ENCODE results near the gene ZGPAT.

The ZGPAT gene

DNA sequence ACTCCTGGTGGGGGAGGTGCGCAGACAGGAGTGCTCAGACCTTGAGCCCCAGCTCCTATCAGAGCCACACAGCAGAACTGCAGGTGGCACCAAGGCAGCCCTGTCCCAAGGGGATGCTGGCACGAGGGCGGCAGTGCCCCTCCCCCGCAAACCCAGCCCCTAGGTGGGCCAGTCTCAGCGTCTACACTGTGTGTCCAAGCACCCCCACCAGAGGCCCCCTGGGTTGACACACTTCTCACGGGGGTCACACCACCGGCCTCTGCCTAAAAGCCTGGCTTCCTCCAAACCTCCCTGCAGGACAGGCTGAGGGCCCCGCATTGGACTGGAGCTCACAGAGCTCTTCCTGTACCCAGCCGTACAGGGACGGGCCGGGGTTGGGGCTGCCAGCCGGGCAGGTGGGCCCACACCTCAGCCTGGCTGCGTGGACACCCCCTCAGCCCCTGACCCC lies 39.8 kb downstream of the ZGPAT start:
- no peak for DNase-seq

DNA sequence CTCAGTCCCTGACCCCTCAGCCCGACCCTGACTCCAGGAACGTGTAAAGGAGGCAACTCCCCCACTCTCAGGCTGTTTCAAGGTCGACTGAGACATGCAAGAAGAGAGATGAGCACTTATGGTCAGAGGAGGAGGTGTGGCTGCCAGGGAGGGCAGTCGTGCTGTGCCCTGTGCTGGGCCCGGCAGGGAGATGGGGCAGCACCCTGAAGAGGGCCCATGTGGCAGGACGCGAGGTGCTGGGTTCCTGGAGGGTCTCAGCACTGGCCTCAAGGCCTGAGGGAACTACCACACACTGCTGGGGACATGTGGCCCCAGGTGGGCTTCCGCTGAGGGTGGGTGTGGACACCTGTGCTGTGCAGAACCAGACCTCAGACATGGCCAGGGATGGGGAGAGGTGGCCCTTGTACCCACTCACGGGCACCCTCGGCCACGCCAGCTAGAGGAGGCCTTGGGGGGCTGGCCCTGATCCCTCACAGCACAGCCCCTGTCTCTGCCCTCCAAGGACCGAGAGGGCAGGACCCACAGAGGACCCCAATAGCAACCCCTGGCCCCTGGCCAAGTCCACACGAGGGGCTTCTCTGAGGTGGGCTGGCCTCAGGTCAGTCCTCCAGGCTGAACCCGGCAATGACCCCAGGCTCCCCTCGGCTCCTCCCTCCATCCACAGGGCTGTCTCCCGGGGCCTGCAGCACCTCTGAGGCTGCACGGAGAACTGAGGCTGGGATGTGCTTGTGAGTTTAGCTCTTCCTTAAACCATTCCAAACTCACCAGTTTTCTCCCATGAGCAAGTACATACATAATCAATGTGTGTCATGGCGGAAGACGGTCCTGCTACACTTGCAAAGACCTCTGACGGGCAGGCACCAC lies 40.5 kb downstream of the ZGPAT start:
- DNase-seq: no peak

DNA sequence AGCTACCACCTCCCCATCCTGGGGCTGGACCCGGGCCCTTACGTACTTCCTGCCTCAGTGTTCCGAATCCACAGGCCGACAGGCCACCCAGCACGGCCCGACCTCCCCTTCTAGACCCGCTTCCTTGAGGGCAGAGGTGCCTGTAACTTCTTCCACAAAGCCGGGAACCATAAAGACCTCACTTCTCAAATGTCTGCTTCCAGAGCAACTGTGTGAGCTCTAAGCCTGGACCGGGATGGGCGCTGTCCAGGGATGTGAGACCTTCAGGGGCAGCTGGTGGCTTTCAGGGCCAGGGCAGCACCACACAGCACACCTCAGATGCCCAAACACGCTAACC lies 41.1 kb downstream of the ZGPAT start:
- DNase-seq: no peak

DNA sequence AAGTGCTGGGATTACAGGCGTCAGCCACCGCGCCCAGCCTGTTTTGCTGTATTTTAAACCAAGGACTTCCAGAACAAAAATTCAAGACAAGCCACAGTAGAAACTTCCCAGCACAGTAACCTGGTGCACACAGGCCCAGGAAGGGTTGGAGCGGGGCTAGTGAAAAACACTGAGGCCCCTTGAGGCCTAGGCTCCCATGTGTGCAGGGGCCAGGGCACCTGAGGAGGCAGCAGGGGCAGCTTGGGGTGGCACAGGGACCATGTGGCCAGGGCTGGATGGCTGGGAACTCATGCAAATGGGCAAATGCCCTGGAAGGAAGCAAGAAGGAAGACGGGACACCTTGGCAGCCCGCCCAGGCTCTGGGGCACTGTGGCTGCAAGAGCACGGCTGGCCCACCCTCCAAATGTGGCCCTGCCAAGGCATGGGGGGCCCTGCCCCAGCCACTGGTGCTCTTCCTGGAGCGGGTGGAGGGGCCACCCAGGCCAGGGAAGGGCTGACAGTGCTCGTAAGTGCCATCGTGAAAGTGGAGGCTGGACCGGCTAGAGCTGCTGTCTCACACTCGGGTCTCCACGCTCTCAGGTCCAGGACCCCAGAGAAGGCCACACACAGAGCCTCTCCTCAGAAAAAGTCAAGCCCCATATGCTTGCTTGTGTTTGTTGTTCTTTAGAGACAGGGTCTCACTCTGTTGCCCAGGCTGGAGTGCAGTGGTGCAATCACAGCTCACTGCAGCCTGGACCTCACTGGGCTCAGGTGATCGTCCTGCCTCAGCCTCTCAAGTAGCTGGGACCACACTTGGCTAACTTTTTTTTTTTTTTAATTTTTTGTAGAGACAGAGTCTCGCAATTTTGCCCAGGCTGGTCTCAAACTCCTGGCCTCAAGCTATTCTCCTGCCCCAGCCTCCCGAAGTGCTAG lies 42.0 kb downstream of the ZGPAT start:
- no peak for DNase-seq

DNA sequence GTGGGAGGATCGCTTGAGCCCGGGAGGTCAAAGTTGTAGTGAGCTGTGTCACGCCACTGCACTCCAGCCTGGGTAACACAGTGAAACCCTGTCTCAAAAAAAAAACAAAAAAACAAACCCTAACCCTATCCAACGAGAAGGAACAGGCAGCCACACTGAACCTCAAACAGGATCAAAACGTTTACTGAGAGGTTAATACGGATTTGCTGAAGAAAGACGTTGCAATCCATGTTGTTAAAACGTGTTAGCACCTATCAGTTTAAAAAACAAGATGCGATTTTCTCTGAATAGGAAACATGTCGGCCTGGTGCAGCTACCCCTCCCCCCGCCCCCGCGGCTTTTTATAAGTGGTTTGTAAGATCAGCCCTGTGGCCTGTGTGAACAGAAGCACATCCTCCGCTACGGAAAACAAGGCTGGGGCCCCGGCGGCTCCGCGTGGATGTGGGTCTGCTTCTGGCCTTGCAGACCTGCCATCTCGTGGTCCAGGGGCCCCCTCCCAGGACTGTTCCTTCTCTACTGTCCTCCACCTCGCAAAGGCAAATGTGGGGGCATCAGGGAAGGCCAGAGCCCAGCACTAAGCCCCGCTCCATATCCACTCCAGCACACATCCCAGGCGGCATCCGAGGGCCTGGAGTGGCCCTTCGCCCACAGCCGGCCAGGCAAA lies 43.1 kb downstream of the ZGPAT start:
- DNase-seq: no peak

DNA sequence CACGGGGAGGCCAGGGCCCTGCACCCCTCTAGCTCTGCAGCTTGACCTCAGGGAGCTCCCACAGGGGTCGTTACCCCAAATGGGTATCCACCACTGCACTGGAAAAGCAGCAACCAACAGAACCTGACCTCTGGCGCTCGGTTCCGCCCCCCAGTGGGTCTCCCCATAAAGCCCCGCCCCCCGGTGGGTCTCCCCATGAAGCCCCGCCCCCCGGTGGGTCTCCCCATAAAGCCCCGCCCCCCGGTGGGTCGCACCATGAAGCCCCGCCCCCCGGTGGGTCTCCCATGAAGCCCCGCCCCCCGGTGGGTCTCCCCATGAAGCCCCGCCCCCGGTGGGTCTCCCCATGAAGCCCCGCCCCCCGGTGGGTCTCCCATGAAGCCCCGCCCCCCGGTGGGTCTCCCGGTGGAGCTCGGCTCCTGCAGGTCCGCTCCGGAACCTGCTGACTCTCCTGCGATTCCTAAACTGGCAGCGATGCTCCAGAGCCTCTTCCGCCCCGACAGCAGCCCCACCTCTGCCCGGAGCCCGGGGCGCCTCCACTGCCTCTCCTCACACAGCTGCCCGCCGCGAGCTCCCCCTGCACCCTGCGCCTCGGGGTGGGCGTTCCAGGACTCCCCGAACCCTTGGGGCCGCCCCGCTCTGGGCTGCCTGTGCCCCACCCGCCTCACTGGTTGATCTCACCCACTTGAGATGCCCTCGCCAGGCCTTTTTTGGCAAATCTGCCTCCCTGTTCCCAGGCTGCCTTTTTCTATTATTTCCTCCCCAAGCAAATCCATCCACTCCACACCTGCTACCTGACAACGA lies 43.8 kb downstream of the ZGPAT start:
- DNase-seq: no peak

DNA sequence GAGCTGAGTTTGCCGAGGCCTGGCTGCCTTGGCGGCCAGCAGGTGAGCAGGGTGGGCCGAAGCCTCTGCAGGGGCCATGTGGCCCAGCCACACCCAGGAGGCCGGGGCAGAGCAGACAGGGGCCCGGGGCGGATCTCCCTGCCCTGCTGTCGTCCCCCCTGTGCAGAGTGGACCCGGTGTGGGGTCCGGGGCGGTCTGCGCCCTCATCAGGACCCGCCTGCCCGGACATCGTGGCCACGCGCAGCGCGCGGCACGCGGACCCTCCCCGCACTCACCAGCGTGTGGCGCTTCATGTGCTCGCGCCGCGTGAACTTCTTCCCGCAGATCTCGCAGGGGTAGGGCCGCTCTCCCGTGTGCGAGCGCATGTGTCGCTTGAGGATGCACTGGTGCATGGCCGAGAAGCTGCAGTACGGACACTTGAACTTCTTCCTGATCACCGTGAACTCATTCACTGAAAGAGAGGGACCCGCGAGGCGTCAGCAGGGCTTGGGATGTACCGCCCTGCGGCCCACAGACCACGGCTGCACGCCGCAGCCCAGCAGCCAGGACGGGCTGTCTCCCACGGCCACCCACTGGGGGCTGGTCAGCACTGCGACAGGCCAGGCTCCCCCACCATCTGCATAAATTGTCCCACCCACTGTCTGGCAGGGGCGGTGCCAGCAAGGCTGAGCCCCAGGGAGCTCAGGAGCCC lies 44.7 kb downstream of the ZGPAT start:
- DNase-seq: no peak

DNA sequence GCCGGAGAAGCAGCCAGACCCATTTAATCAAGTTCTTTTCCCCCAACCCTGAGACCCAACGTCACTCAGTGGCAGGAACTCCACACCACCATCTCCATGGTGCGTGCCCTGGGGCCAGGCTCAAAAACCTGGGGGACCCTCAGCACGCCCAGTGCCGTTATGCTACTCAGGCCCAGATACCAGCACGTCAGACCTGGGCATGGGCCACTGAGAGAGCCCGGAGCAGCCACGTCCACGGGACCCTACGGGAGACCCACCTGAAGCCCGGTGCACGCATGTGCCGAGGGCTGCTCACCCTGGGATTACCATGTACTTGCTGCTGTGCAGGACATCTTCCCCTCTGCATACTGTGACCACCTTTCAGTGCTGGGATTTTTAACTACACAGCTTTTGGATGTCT lies 45.5 kb downstream of the ZGPAT start:
- DNase-seq: no peak

DNA sequence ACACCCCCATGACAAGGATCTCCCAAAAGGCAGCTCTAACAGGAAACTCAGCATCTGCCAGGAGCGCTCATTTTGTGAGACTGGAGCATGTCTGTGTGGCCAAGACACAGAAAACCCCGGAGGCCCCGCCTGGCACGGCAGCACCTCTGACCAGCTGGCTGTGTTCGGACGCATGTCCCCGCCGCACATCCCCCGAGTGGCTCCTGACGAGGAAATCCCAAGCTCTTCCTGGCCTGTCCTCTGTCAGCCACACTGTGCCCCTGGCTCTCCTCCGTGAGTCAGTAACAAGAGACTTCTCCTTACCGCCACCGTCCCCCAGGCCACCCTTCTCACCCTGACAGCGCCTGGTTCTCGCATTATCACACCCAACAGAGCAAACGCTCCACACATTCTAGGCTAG lies 46.2 kb downstream of the ZGPAT start:
- DNase-seq: no peak

DNA sequence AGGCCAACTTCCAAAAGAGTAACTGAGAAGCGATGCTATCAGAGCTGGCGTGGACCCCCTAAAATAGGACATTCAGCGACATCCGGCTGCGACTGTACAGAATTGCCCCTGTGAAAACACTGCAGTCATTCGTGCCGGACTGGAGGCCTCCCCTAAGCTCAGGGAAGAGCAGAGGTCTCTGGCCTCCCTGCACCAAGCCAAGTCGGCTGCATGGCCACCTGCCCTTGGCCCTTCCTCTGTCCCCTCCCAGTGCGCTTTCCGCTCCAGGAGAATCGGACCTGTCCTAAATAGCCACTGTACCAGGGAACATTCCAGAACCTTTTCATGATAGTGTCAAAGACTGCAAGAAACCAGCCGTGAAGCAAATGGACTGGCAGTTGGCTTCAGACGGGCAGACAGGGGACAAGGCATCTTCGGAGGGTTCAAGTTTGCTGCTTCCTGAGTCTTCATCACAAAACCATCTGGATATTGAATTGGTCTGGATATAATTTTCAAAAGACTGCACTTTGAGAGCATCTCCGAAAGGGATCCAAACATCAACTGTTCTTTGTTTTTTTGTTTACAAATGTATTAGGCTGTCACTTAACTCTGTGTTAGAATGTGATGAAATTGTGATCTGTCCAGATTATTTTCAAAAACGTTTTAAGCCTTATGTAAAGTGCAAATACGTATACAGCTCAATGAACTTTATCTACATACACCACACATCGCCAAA lies 48.3 kb downstream of the ZGPAT start:
- no peak for DNase-seq

DNA sequence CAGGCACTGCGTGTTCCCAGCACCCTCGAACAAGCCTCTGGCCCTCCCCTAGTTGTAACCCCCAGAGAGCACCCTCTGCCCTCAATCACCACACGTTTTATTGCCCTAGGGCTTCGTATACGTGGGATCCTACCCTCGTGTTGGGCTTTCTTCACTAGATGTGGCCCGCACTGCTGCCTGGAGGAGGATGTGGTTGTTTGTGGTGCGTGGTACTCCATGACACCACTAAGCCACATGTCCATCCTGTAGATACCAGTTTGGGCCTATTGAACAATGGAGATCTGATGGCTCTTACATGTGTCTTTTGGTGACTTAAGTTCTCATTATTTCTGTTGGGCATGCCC lies 48.8 kb downstream of the ZGPAT start:
- no peak for DNase-seq

DNA sequence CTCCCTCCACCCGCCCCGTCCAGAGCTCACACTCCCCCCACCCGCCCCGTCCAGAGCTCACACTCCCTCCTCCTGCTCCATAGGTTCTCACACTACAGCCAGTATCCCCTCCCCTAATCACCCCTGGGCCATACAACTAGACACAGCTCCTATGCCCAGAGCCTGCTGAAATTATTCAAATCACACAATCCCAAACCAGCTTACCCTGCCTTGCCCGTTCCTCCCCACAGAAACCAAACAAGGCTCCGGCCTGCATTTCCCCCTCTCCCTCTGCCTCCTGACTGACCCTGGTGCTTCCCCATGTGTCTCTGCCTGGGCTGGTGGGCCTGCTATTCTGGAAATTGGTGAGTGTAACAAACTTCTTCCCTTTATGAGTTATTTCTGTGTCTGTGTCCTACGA lies 50.3 kb downstream of the ZGPAT start:
- DNase-seq: no peak

DNA sequence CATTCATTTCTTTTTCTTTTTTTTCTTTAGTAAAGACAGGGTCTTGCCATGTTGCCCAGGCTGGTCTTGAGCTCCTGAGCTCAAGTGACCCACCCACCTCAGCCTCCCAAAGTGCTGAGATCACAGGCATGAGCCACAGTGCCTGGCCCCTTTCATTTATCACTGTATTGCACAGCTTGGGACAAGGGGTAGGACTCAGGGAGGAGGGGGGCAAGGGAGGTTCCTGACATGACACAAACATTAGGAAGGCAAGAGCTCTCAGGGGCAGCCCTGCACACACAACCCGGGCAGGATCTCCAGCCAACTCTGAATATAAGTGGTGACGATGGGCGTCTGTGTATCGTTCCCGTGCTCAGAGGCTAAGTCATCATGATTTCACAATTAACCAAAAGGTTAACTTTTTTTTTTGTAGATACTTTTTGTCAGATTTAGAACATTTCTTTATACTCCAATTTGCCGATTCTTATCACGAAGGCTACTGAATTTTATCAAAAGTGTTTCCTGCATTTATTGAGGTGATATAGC lies 51.6 kb downstream of the ZGPAT start:
- no peak for DNase-seq

DNA sequence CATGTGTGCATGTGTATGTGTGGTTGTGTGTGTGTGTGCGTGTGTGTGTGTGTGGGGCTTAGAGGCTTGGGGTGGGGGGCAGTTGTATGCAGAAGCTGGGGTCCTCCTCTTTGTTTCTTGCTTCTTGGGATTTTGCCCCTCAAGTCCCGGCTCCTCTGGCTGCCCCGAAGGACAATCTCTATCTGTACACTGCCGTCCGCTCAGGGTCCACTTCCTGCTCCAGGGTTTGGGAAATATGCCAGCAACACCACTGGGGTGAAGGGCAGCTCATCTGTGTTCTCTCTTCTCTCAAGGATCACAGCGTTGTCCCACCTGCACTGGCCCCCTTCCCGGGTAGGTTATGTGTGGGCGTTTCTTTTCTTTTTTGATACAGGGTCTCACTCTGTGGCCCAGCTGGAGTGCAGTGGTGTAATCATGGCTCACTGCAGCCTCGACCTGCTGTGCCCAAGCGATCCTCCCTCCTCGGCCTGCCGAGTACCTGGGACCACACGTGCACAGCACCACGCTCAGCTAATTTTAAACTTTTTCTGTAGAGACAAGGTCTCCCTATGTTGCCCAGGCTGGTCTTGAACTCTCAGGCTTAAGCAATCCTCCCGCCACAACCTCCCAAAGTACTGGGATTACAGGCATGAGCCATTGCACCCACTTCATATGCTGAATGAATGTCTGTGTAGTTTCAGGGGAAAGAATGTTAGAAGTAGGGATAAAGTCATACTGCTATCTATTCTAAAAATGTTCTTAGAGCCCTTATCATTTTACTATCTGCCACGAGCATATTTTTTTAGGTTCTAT lies 57.4 kb downstream of the ZGPAT start:
- no peak for DNase-seq

DNA sequence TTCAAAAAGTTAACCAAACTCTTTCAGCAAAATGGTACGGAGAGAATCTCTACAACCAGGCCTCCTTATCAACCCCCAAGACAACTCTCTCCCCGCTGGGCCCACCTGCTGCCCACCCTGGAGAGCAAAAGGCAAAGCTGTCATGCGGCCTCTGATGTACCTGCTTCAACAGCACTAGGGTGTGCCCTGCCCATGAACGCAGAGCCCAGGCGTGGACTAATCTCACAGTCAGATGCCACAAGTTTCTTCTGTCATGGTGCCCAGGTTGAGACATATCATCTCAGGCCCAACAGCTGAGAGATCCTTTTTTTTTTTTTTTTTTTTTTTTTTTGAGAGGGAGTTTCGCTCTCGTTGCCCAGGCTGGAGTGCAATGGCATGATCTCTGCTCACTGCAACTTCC lies 58.1 kb downstream of the ZGPAT start:
- DNase-seq: no peak

DNA sequence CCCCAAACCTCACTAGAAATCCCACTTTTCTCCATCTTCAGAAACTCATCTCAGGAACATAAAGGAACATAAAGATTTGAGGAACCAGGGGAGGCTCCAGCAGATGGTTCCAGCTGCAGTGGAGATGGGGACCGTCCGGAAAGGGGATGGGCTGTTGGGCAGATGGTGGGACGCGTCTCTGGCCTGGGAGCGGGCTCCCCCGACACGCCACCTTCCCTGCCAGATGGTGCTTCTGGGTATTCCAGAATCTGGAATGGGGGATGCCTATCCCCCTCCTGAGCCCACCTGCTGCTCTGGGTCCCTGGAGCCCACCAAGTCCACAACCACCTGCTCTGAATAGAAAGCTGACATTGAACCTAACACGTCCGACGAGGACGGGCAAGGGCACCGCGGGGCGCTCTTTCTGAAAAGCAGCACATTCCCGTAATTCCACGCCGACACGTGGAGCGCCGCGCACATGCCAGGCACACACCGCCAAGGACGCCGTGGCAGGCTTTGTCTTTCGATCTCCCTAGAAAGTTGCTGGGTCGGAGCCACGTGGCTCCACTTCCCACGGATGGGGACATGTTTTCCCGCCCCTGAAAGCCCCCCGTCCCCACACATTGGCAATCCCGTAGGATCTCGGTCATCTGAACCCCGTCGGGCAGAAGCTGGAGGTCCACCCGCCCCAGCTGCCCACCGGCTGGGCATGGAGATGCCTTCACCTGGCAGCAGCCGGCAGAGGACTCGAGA lies 59.0 kb downstream of the ZGPAT start:
- DNase-seq: no peak

DNA sequence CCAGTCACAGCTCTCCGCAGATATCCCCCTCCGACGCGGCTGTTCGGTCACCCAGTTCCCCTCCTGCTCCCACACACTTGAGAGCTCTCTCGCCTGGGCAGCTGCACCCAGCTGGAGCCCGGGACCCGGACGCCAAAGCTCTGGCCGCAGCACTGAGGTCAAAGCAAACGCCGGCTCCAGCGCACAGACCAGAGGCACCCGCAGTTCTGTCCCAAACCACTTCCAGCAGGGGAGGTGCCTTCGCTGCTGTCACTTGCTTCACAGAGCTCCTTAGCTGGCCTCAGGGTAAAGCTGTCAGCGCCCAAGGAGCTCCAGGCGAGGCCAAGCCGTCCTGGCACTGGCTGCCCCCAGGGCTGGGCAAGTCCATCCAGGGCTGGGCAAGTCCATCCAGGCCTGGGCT lies 59.6 kb downstream of the ZGPAT start:
- DNase-seq: no peak

DNA sequence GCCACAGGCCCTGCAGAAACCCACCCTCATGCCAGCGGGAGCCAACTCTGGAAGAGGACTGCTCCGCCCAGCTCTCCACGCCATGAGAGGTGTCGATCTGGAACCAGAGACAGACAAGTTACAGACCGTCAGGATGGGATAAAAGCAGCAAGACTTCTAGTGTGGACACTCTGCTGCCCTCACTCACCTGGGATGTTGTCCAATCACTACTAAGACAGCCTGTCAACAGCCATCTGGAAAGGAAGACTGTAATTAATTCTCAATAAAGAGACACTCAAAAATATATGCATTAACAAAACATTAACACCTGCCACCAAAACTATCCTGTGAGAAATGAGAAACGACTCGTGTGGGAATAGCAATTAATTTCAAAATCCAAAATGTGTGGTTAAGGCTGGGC lies 60.0 kb downstream of the ZGPAT start:
- no peak for DNase-seq
